ENCODE data around the gene FAM180B. TPM values are rescaled to one million over a fixed set of nuclear protein-coding genes. Genes with fewer than 3 reads are reported as not detected.

FAM180B gene
- total and polyA plus RNA-seq, 2 of the 13 experiments (the other 11 are each of a cell fraction or from before 2014, with no cell fraction given) = 0.40 to 1.0 TPM

DNA sequence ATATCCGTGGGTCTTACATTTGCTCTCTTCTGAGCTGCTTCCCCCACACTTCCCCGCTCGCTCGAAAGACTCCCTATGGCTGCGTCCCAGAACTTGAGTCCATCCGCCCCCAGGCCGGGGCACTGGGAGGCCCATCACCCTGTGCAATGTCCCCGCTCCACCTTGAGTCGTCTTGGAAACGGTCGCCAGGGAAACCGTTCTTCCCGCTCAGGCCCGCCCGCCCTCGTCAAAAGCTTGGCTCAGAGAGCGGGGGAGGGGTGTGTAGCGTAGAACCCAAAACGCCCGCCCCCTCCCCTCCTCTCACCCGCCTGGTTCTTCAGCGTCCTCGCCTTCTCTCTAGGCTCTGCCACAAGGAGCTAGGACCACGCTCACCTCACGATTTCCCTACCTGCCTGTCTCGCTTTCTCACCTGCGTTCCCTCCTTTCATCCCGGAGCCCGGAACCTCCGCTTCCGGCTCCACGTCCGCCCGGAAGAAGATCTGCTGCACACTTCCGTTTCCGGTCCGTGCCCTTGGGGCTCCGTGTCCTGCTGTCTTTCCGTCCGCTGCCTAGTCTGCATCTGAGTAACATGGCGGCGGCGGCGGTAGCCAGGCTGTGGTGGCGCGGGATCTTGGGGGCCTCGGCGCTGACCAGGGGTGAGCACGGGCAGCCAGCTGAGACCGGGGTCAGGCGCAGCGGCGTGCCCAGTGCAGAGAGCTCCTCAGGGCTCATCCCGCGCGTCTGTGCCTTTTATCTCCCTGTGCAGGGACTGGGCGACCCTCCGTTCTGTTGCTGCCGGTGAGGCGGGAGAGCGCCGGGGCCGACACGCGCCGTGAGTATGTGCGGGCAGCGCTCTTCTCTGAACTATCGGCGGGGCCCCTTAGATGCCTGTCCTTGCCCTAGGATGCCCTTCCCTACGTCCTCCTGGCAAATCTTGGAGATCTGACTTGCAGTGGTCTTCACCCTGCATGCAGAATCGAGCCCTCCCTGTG is 7.7 kb upstream of the FAM180B start, which contains the start of the genes KBTBD4 and NDUFS3 (continued):
- peak; percentile 88 for TF ChIP-seq TBX2 (CRISPR knock-in tag; IDR thresholded peaks at IDR 0.05; ENCODE audit: borderline replicate concordance)
- peak; percentile 100 for TF ChIP-seq KMT2A (CRISPR knock-in tag; IDR thresholded peaks at IDR 0.05)
- TF ChIP-seq TRIM24 (CRISPR knock-in tag; IDR thresholded peaks at IDR 0.05) = no peak
- TF ChIP-seq, protein P1, sequence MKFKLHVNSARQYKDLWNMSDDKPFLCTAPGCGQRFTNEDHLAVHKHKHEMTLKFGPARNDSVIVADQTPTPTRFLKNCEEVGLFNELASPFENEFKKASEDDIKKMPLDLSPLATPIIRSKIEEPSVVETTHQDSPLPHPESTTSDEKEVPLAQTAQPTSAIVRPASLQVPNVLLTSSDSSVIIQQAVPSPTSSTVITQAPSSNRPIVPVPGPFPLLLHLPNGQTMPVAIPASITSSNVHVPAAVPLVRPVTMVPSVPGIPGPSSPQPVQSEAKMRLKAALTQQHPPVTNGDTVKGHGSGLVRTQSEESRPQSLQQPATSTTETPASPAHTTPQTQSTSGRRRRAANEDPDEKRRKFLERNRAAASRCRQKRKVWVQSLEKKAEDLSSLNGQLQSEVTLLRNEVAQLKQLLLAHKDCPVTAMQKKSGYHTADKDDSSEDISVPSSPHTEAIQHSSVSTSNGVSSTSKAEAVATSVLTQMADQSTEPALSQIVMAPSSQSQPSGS (CRISPR knock-in tag; IDR thresholded peaks at IDR 0.05) = peak; percentile 79
- TF ChIP-seq NCOA2 (CRISPR knock-in tag; IDR thresholded peaks at IDR 0.05) = peak; percentile 68; the same call in 1 of the 2 replicates
- TF ChIP-seq HHEX (CRISPR knock-in tag; IDR thresholded peaks at IDR 0.05) = no peak
- TF ChIP-seq, protein P2, sequence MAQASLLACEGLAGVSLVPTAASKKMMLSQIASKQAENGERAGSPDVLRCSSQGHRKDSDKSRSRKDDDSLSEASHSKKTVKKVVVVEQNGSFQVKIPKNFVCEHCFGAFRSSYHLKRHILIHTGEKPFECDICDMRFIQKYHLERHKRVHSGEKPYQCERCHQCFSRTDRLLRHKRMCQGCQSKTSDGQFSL (CRISPR knock-in tag; IDR thresholded peaks at IDR 0.05) = no peak
- peak; percentile 99 for TF ChIP-seq U2AF1 (optimal IDR thresholded peaks at IDR 0.05; ENCODE audit: low read depth, low read length)
- TF ChIP-seq ZNF44 (CRISPR knock-in tag; IDR thresholded peaks at IDR 0.05) = 0 out of 2 replicates have a peak, but pooled peaks have one; percentile 69
- TF ChIP-seq ZFP82 (CRISPR knock-in tag; IDR thresholded peaks at IDR 0.05; ENCODE audit: borderline replicate concordance) = 0 out of 2 replicates have a peak, but pooled peaks have one; percentile 58
- TF ChIP-seq PAF1 (CRISPR knock-in tag; IDR thresholded peaks at IDR 0.05) = peak; percentile 69; the same call in 1 of the 2 replicates
- TF ChIP-seq SKI (IDR thresholded peaks at IDR 0.05; ENCODE audit: partially characterized antibody) = peak; percentile 65
- TF ChIP-seq, protein P3, sequence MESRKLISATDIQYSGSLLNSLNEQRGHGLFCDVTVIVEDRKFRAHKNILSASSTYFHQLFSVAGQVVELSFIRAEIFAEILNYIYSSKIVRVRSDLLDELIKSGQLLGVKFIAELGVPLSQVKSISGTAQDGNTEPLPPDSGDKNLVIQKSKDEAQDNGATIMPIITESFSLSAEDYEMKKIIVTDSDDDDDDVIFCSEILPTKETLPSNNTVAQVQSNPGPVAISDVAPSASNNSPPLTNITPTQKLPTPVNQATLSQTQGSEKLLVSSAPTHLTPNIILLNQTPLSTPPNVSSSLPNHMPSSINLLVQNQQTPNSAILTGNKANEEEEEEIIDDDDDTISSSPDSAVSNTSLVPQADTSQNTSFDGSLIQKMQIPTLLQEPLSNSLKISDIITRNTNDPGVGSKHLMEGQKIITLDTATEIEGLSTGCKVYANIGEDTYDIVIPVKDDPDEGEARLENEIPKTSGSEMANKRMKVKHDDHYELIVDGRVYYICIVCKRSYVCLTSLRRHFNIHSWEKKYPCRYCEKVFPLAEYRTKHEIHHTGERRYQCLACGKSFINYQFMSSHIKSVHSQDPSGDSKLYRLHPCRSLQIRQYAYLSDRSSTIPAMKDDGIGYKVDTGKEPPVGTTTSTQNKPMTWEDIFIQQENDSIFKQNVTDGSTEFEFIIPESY (CRISPR knock-in tag; IDR thresholded peaks at IDR 0.05) = peak; percentile 85
- peak; percentile 95 for TF ChIP-seq PHF5A (CRISPR knock-in tag; IDR thresholded peaks at IDR 0.05; ENCODE audit: low read depth, unreplicated experiment)
- TF ChIP-seq, protein P4, sequence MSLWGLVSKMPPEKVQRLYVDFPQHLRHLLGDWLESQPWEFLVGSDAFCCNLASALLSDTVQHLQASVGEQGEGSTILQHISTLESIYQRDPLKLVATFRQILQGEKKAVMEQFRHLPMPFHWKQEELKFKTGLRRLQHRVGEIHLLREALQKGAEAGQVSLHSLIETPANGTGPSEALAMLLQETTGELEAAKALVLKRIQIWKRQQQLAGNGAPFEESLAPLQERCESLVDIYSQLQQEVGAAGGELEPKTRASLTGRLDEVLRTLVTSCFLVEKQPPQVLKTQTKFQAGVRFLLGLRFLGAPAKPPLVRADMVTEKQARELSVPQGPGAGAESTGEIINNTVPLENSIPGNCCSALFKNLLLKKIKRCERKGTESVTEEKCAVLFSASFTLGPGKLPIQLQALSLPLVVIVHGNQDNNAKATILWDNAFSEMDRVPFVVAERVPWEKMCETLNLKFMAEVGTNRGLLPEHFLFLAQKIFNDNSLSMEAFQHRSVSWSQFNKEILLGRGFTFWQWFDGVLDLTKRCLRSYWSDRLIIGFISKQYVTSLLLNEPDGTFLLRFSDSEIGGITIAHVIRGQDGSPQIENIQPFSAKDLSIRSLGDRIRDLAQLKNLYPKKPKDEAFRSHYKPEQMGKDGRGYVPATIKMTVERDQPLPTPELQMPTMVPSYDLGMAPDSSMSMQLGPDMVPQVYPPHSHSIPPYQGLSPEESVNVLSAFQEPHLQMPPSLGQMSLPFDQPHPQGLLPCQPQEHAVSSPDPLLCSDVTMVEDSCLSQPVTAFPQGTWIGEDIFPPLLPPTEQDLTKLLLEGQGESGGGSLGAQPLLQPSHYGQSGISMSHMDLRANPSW (CRISPR knock-in tag; IDR thresholded peaks at IDR 0.05; ENCODE audit: borderline replicate concordance) = peak; percentile 54; the same call in 1 of the 2 replicates
- peak; percentile 91 for TF ChIP-seq ZNF331 (CRISPR knock-in tag; IDR thresholded peaks at IDR 0.05)
- TF ChIP-seq NKX3-1 (CRISPR knock-in tag; IDR thresholded peaks at IDR 0.05) = peak; percentile 41; the same call in 1 of the 2 replicates
- no peak for TF ChIP-seq ZNF775 (CRISPR knock-in tag; IDR thresholded peaks at IDR 0.05; ENCODE audit: borderline replicate concordance)
- TF ChIP-seq, protein P5, sequence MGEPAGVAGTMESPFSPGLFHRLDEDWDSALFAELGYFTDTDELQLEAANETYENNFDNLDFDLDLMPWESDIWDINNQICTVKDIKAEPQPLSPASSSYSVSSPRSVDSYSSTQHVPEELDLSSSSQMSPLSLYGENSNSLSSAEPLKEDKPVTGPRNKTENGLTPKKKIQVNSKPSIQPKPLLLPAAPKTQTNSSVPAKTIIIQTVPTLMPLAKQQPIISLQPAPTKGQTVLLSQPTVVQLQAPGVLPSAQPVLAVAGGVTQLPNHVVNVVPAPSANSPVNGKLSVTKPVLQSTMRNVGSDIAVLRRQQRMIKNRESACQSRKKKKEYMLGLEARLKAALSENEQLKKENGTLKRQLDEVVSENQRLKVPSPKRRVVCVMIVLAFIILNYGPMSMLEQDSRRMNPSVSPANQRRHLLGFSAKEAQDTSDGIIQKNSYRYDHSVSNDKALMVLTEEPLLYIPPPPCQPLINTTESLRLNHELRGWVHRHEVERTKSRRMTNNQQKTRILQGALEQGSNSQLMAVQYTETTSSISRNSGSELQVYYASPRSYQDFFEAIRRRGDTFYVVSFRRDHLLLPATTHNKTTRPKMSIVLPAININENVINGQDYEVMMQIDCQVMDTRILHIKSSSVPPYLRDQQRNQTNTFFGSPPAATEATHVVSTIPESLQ (CRISPR knock-in tag; conservative IDR thresholded peaks at IDR 0.05) = peak; percentile 88; the same call in 1 of the 2 replicates
- TF ChIP-seq TEAD3 (CRISPR knock-in tag; optimal IDR thresholded peaks at IDR 0.05; ENCODE audit: borderline replicate concordance) = peak; percentile 69
- TF ChIP-seq BCL6 (CRISPR knock-in tag; IDR thresholded peaks at IDR 0.05) = peak; percentile 66
